GM23338 (cell line): Measurements from ENCODE around the gene TSC2. TPM values are rescaled to one million over a fixed set of nuclear protein-coding genes. Genes with fewer than 3 reads are reported as not detected.

Experiments
- ATAC-seq: fragments of 200-7000 bp; cut with Tn5 transposase; 3 replicates; pipeline ENCODE4 v1.9.1; 2020
- DNase-seq: peaks from one replicate; pipeline ENCODE4 v3.0.0-alpha.2; 2015; ENCODE audit warnings: low spot score
- H2AFZ ChIP-seq: fragments of 200-600 bp; sonication (generic); 2 replicates; pipeline ENCODE4 v1.8.0; 2016; ENCODE audit warnings: antibody characterized with exemption, mild to moderate bottlenecking, moderate library complexity
- H3F3A ChIP-seq: fragments of 200-600 bp; sonication (generic); replicated peaks from 2 replicates; pipeline ENCODE4 v1.8.0; 2017; ENCODE audit warnings: antibody characterized with exemption, mixed run types, low read depth
- H3K27ac ChIP-seq: fragments of 200-600 bp; sonication (generic); 2 replicates; pipeline ENCODE4 v1.6.1; 2016; ENCODE audit warnings: low read depth
- H3K27me3 ChIP-seq: fragments of 200-600 bp; sonication (generic); 2 replicates; pipeline ENCODE4 v1.8.0; 2016; ENCODE audit warnings: mild to moderate bottlenecking, mixed run types, moderate library complexity; ENCODE audit not compliant: insufficient read depth
- H3K36me3 ChIP-seq: fragments of 200-600 bp; sonication (generic); 2 replicates; pipeline ENCODE4 v1.8.0; 2016; ENCODE audit warnings: mild to moderate bottlenecking; ENCODE audit not compliant: insufficient read depth
- H3K4me1 ChIP-seq: fragments of 200-600 bp; sonication (generic); 2 replicates; pipeline ENCODE4 v1.8.0; 2016; ENCODE audit warnings: mild to moderate bottlenecking, moderate library complexity; ENCODE audit not compliant: insufficient read depth
- H3K4me2 ChIP-seq: fragments of 200-600 bp; sonication (generic); 2 replicates; pipeline ENCODE4 v1.7.1; 2017; ENCODE audit warnings: mixed run types
- H3K4me3 ChIP-seq: fragments of 200-600 bp; sonication (generic); 2 replicates; pipeline ENCODE4 v1.6.1; 2016; ENCODE audit warnings: mixed run types
- H3K79me2 ChIP-seq: fragments of 200-600 bp; sonication (generic); replicated peaks from 2 replicates; pipeline ENCODE4 v1.8.0; 2017; ENCODE audit warnings: mild to moderate bottlenecking; ENCODE audit not compliant: insufficient read depth
- H3K9me2 ChIP-seq: fragments of 200-600 bp; sonication (generic); 2 replicates; pipeline ENCODE4 v1.8.0; 2017; ENCODE audit not compliant: insufficient read depth
- H4K20me1 ChIP-seq: fragments of 200-600 bp; sonication (generic); replicated peaks from 2 replicates; pipeline ENCODE4 v1.8.0; 2017; ENCODE audit warnings: mild to moderate bottlenecking; ENCODE audit not compliant: insufficient read depth
- H3K27ac Mint-ChIP-seq: 2 replicates; pipeline ENCODE4 v1.8.0; 2020; ENCODE audit warnings: inconsistent platforms, mild to moderate bottlenecking, moderate library complexity, mixed read lengths
- H3K27me3 Mint-ChIP-seq: 3 replicates; pipeline ENCODE4 v1.8.0; 2022; ENCODE audit warnings: low read depth, mild to moderate bottlenecking, moderate library complexity, mixed read lengths, inconsistent platforms; ENCODE audit not compliant: insufficient read depth, poor library complexity
- H3K36me3 Mint-ChIP-seq: 3 replicates; pipeline ENCODE4 v1.8.0; 2021; ENCODE audit warnings: low read depth, mild to moderate bottlenecking, inconsistent platforms, moderate library complexity, mixed read lengths
- H3K4me1 Mint-ChIP-seq: 3 replicates; pipeline ENCODE4 v1.8.0; 2020; ENCODE audit warnings: mild to moderate bottlenecking, inconsistent platforms, mixed read lengths
- H3K4me3 Mint-ChIP-seq: 3 replicates; pipeline ENCODE4 v1.8.0; 2021; ENCODE audit warnings: moderate library complexity, mild to moderate bottlenecking, inconsistent platforms, mixed read lengths
- H3K9me3 Mint-ChIP-seq: 3 replicates; pipeline ENCODE4 v1.8.0; 2020; ENCODE audit warnings: moderate library complexity, mild to moderate bottlenecking, inconsistent platforms, mixed read lengths
- CTCF ChIP-seq, 2 experiments: fragments of 200-600 bp in 1 of 2; sonication (generic) in 1 of 2; conservative IDR thresholded peaks; 2 replicates each; pipeline versions ENCODE4 v1.5.1 to v1.6.1; 2016 to 2017; ENCODE audit warnings: antibody characterized with exemption in 2 of 2, low read depth in 2 of 2, mild to moderate bottlenecking in 2 of 2, moderate library complexity in 1 of 2
- EZH2 ChIP-seq: fragments of 200-600 bp; sonication (generic); IDR thresholded peaks from one replicate; pipeline ENCODE4 v1.8.0; 2017; ENCODE audit warnings: antibody characterized with exemption, mild to moderate bottlenecking, low read depth; ENCODE audit not compliant: unreplicated experiment
- EZH2phosphoT487 ChIP-seq: fragments of 200-600 bp; sonication (generic); IDR thresholded peaks from one replicate; pipeline ENCODE4 v1.8.1; 2018; ENCODE audit warnings: antibody characterized with exemption; ENCODE audit not compliant: unreplicated experiment
- JUNB ChIP-seq: IDR thresholded peaks from one replicate; pipeline ENCODE4 v1.6.1; 2016; ENCODE audit warnings: antibody characterized with exemption; ENCODE audit not compliant: unreplicated experiment
- STAT1 ChIP-seq: IDR thresholded peaks from one replicate; pipeline ENCODE4 v1.6.1; 2016; ENCODE audit warnings: antibody characterized with exemption; ENCODE audit not compliant: unreplicated experiment
- ZNF114 ChIP-seq: fragments of 250-450 bp; sonication (Bioruptor Pico); IDR thresholded peaks from 2 replicates; pipeline ENCODE4 v1.5.0; 2020; ENCODE audit warnings: mild to moderate bottlenecking, moderate library complexity
- ZNF331 ChIP-seq: fragments of 250-450 bp; sonication (Bioruptor Pico); IDR thresholded peaks from 2 replicates; pipeline ENCODE4 v1.5.0; 2020; ENCODE audit warnings: low read depth, mild to moderate bottlenecking, moderate library complexity
- polyA plus RNA-seq: library from polyadenylated mRNA; unstranded; fragments of >200 nt; fragmentation: Nextera tagmentation; extraction: Ambion mirVana; gene quantifications from 2 replicates; pipeline ENCODE4 v1.2.1, GENCODE V29; 2016
- total RNA-seq: library from RNA; depleted of rRNA; stranded (reverse); fragments of >200 nt; shearing (Covaris generic); gene quantifications from 2 replicates; pipeline ENCODE4 v1.2.3, GENCODE V29; 2014

The TSC2 gene
- total and polyA plus RNA-seq, 2 experiments from 2014 or later: 40.5 to 93.0 TPM

- Histone ChIP-seq H3F3A (no peaks in the 10 kb centered on the region), H3K79me2 (no peaks in the 10 kb centered on the region), H3K36me3 (no peaks in the 10 kb centered on the region), H3K27me3 (peaks cover 27% of the 10 kb centered on the region), H3K4me2 (no peak overlapping the region), H2AFZ (no peak overlapping the region), H4K20me1 (no peaks in the 10 kb centered on the region), H3K9me2 (no peaks in the 10 kb centered on the region), H3K4me1 (no peaks in the 10 kb centered on the region), H3K4me3 (no peak overlapping the region), H3K27ac (no peak overlapping the region)
- DNase-seq: no peak
- Mint-ChIP-seq H3K9me3 (no peaks in the 10 kb centered on the region), H3K4me3 (no peak overlapping the region), H3K27ac (no peak overlapping the region), H3K27me3 (peaks cover 11% of the 10 kb centered on the region), H3K36me3 (no peaks in the 10 kb centered on the region), H3K4me1 (0 out of 3 replicates have a peak, but pooled peaks cover 3% of the 10 kb centered on the region)
- TF ChIP-seq ZNF331 (no peak), ZNF114 (no peak), STAT1 (no peak), EZH2 (no peak), JUNB (no peak), CTCF (conservative IDR thresholded peaks at IDR 0.05; ENCODE audit: low read depth in 2 of 2) (no peak), EZH2phosphoT487 (no peak)
- no peak for ATAC-seq
These were observed 17.7 kb upstream of the TSC2 start for GRCh38 chr16:2030036-2030435.

- no peaks in the 10 kb centered on the region for H3F3A ChIP-seq
- H3K9me3 Mint-ChIP-seq: no peaks in the 10 kb centered on the region
- TF ChIP-seq CTCF (conservative IDR thresholded peaks at IDR 0.05; ENCODE audit: low read depth in 2 of 2) (no peak), EZH2phosphoT487 (no peak)
- no peaks in the 10 kb centered on the region for H4K20me1 ChIP-seq
- H2AFZ ChIP-seq: no peak overlapping the region
- no peaks in the 10 kb centered on the region for H3K36me3 ChIP-seq
- no peaks in the 10 kb centered on the region for H3K36me3 Mint-ChIP-seq
- H3K4me1 Mint-ChIP-seq: no peaks in the 10 kb centered on the region
- H3K27me3 ChIP-seq: peaks cover 16% of the 10 kb centered on the region
- no peak for DNase-seq
- H3K4me3 Mint-ChIP-seq: no peak overlapping the region
- H3K4me2 ChIP-seq: no peak overlapping the region
- H3K27me3 Mint-ChIP-seq: peaks cover 8% of the 10 kb centered on the region
- H3K9me2 ChIP-seq: no peaks in the 10 kb centered on the region
- H3K4me1 ChIP-seq: no peaks in the 10 kb centered on the region
- H3K4me3 ChIP-seq: no peak overlapping the region
- H3K79me2 ChIP-seq: no peaks in the 10 kb centered on the region
- H3K27ac ChIP-seq: no peak overlapping the region
- H3K27ac Mint-ChIP-seq: no peak overlapping the region
- no peak for ATAC-seq
These were observed 16.7 kb upstream of the TSC2 start for GRCh38 chr16:2031081-2031577.
